GM12878 (cell line): ENCODE measurements around the gene MTFP1.

Experiments used
- CBX3 ChIP-seq: fragments of 200-600 bp; sonication (generic); IDR thresholded peaks from 2 replicates; pipeline ENCODE4 v1.6.1; 2016; ENCODE audit warnings: low read depth, borderline replicate concordance
- FOS ChIP-seq: IDR thresholded peaks from 3 replicates; pipeline ENCODE4 v1.6.1; 2011; ENCODE audit warnings: borderline replicate concordance; ENCODE audit not compliant: insufficient read length; ENCODE audit errors: extremely low read depth
- POLR2A ChIP-seq: IDR thresholded peaks from 2 replicates; pipeline ENCODE4 v1.6.1; 2011; ENCODE audit warnings: low read depth, mild to moderate bottlenecking, low read length
- RFX5 ChIP-seq: IDR thresholded peaks from 2 replicates; pipeline ENCODE4 v1.6.1; 2011; ENCODE audit warnings: low read depth, low read length, improper control_type of control experiment
- SMARCA5 ChIP-seq: fragments of 450-650 bp; IDR thresholded peaks from 2 replicates; pipeline ENCODE4 v1.6.1; 2017; ENCODE audit warnings: mild to moderate bottlenecking
- SRF ChIP-seq, 2 experiments: IDR thresholded peaks; 2 replicates each; pipeline ENCODE4 v1.6.1; 2011; ENCODE audit warnings: low read depth in 2 of 2, low read length in 2 of 2, mild to moderate bottlenecking in 1 of 2, moderate library complexity in 1 of 2
- YY1 ChIP-seq: IDR thresholded peaks from 2 replicates; pipeline ENCODE4 v1.6.1; 2011; ENCODE audit warnings: low read depth, mild to moderate bottlenecking, low read length
- TF ChIP-seq, protein P1 (sequence below): IDR thresholded peaks from 2 replicates; pipeline ENCODE4 v1.6.1; 2012; ENCODE audit warnings: low read depth, low read length, improper control_type of control experiment
- TF ChIP-seq, protein P2 (sequence below), 3 experiments: IDR thresholded peaks in 2 of 3; conservative IDR thresholded peaks in 1 of 3; 2 replicates each; pipeline ENCODE4 v1.5.1; 2011; ENCODE audit warnings: low read depth in 3 of 3, low read length in 3 of 3, mild to moderate bottlenecking in 3 of 3, control low read depth in 2 of 3, moderate library complexity in 2 of 3, inconsistent platforms in 1 of 3, mixed read lengths in 1 of 3; ENCODE audit not compliant: control insufficient read depth in 2 of 3, insufficient read depth in 1 of 3; ENCODE audit errors: extremely low read depth in 1 of 3

DNA sequence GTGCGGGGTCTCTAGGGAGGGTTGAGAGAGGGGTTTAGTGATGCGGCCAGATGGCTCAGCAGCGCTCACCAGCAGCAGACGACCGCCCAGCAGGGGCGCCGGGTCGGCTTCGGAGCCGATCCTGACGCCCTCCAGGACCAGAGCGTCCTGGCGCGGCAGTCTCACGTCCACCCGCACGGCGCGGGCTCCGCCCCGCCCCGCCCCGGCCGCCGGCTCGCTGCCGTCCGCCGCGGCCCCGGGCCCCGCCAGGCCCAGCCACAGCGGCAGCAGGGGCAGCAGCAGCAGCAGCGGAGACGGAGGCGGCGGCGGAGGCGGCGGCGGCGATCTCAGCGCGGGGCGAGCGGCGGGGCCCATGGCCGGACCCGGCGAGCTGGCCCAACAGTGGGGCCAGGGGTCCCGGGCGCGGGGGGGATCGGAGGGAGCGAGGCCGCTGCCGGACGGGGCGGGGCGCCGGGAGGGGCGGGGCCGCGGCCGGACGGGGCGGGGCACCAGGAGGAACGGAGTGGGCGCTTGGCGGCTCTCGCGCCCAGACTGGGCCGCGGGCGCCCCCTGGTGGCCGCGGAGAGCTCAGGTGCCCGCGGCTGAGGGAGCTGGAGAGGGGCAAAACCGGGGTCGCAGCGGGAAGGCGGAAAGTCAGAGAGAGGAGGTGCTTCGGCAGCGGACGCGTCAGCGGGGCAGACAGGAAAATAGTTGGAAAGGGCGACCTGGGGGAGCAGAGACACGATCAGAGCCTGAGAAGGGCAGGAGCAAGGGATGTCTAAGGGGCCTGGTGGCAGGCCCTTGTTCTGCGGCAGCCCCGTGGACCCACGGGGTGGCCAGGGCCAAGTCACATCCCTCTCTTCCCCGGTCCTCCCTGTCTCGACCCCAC is 38.4 kb upstream of the MTFP1 start, which contains the start of gene RNF215:
- TF ChIP-seq, protein P1, sequence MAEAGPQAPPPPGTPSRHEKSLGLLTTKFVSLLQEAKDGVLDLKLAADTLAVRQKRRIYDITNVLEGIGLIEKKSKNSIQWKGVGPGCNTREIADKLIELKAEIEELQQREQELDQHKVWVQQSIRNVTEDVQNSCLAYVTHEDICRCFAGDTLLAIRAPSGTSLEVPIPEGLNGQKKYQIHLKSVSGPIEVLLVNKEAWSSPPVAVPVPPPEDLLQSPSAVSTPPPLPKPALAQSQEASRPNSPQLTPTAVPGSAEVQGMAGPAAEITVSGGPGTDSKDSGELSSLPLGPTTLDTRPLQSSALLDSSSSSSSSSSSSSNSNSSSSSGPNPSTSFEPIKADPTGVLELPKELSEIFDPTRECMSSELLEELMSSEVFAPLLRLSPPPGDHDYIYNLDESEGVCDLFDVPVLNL, result no peak
- TF ChIP-seq POLR2A (no peak; the same call in 1 of the 2 replicates), RFX5 (no peak), SMARCA5 (peak; percentile 52; the same call in 1 of the 2 replicates), CBX3 (no peak), YY1 (peak; percentile 64), FOS (no peak), SRF (IDR thresholded peaks at IDR 0.05; ENCODE audit: low read depth in 2 of 2, low read length in 2 of 2) (no peak)
- TF ChIP-seq, protein P2, sequence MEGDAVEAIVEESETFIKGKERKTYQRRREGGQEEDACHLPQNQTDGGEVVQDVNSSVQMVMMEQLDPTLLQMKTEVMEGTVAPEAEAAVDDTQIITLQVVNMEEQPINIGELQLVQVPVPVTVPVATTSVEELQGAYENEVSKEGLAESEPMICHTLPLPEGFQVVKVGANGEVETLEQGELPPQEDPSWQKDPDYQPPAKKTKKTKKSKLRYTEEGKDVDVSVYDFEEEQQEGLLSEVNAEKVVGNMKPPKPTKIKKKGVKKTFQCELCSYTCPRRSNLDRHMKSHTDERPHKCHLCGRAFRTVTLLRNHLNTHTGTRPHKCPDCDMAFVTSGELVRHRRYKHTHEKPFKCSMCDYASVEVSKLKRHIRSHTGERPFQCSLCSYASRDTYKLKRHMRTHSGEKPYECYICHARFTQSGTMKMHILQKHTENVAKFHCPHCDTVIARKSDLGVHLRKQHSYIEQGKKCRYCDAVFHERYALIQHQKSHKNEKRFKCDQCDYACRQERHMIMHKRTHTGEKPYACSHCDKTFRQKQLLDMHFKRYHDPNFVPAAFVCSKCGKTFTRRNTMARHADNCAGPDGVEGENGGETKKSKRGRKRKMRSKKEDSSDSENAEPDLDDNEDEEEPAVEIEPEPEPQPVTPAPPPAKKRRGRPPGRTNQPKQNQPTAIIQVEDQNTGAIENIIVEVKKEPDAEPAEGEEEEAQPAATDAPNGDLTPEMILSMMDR (IDR thresholded peaks at IDR 0.05 in 2 of 3, conservative IDR thresholded peaks at IDR 0.05 in 1 of 3; ENCODE audit: control insufficient read depth in 2 of 3, extremely low read depth in 1 of 3, insufficient read depth in 1 of 3, low read depth in 3 of 3, low read length in 3 of 3), result peak; percentile 76 to 86 (median 83)
